22Rv1 (cell line): ENCODE results near the gene TATDN3.

Source experiments
- H3K27ac ChIP-seq: fragments of 450-650 bp; 2 replicates; pipeline ENCODE4 v1.5.1; 2017
- CTCF ChIP-seq: fragments of 450-650 bp; IDR thresholded peaks from 2 replicates; pipeline ENCODE4 v1.5.1; 2017; ENCODE audit warnings: mild to moderate bottlenecking
- ZFX ChIP-seq: fragments of 450-650 bp; IDR thresholded peaks from 2 replicates; pipeline ENCODE4 v1.6.1; 2017; ENCODE audit warnings: antibody characterized with exemption, borderline replicate concordance

TATDN3 gene

DNA sequence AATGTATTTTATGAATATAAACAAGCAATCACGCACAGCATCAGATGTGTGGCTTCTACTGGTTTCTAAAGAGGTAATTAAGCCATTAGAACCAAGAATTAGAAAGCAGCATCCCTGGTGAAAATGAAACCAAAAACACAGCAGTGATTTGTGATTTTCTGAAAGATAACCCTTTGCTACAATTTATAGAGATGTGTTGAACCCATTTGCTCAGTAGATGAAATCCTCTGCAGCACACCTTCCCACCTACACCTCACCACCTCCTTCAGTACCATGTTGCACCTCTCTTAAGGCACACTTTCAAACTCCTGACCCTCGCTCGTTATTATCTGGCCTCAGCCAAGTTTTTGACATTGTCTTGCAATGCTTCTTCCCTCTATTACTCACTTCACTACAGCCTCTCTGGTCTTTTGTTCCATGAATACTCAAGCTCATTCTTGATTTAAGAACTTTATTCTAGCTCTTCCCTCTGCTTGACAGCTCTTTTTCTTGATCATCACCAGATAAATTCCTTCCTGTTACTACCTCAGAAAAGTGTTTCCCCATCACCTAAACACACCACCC is 38.7 kb upstream of the TATDN3 start:
- no peak overlapping the region for H3K27ac ChIP-seq
- no peak for TF ChIP-seq ZFX
- no peak for TF ChIP-seq CTCF

DNA sequence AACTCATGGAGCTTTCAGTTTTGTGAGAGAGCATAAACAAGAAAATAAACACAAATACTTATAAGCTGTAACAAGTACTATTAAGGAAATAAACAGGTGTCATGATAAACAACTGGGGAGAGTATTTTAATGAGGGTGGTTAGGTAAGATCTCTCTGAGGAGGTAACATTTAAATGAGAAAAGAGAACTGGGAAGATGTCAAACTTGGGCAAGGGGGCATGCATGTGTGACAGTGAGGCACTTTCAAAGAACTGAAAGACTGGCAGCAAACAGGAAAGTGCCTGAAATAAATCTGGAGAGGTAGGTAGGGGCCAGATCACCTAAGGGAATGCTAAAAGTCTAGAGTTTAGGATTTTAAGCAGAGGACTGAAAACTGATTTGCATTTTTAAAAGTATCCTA is 37.9 kb upstream of the TATDN3 start:
- TF ChIP-seq ZFX (no peak), CTCF (no peak)

GRCh38 chr1:212754193-212754592 is 37.5 kb upstream of the TATDN3 start:
- no peak for TF ChIP-seq CTCF
- H3K27ac ChIP-seq = no peak overlapping the region

More for the DNA sequence above, 37.9 kb upstream of the TATDN3 start:
- H3K27ac ChIP-seq = no peak overlapping the region

GRCh38 chr1:212754680-212755079 is 37.0 kb upstream of the TATDN3 start:
- no peak overlapping the region for H3K27ac ChIP-seq
- TF ChIP-seq ZFX = no peak
- no peak for TF ChIP-seq CTCF

- no peak for TF ChIP-seq ZFX
- no peak for TF ChIP-seq CTCF
- no peak overlapping the region for H3K27ac ChIP-seq
Observed at GRCh38 chr1:212759683-212760082, 32.0 kb upstream of the TATDN3 start.

GRCh38 chr1:212760126-212760823 is 31.4 kb upstream of the TATDN3 start:
- no peak overlapping the region for H3K27ac ChIP-seq
- peak; percentile 81 for TF ChIP-seq CTCF
- TF ChIP-seq ZFX = no peak

DNA sequence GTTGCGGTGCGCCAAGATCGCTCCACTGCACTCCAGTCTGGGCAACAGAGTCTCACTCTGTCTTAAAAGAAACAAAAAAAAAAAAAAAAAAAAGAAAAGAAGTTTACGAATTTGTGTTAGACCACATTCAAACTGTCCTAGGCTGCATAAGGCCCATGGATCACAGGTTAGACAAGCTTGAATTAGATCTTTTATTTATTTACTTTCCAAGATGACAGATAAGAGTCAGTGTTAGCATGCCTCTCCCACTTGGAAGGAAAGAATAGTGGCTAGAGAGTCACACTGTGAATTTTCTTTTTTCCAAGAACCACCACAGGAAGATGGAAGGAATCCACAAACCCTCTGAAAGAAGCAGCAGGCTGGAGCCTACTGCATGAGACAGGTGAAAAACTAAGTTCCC is 29.5 kb upstream of the TATDN3 start:
- TF ChIP-seq ZFX (no peak), CTCF (no peak)
- no peak overlapping the region; the same call in 1 of the 2 replicates for H3K27ac ChIP-seq
